RWPE2 (cell line): Measurements from ENCODE around the gene PRKCE.

ENCODE experiments used
- ATAC-seq: fragments of 200-7000 bp; cut with Tn5 transposase; 3 replicates; pipeline ENCODE4 v1.9.1; 2021; ENCODE audit warnings: low read depth
- DNase-seq: peaks from one replicate; pipeline ENCODE4 v3.0.0-alpha.2; 2020; ENCODE audit warnings: low spot score
- H3K27ac ChIP-seq: fragments of 450-650 bp; 2 replicates; pipeline ENCODE4 v1.5.1; 2017; ENCODE audit warnings: mild to moderate bottlenecking; ENCODE audit not compliant: poor library complexity, severe bottlenecking
- H3K27me3 ChIP-seq: fragments of 250-450 bp; sonication (Bioruptor Pico); 2 replicates; pipeline ENCODE4 v1.5.1; 2021; ENCODE audit warnings: mild to moderate bottlenecking, moderate library complexity; ENCODE audit not compliant: insufficient read depth, poor library complexity, severe bottlenecking
- H3K36me3 ChIP-seq: fragments of 250-450 bp; sonication (Bioruptor Pico); 2 replicates; pipeline ENCODE4 v1.5.1; 2020; ENCODE audit warnings: low read depth, mild to moderate bottlenecking, moderate library complexity
- H3K4me1 ChIP-seq: fragments of 250-450 bp; sonication (Bioruptor Pico); 2 replicates; pipeline ENCODE4 v1.5.1; 2021; ENCODE audit warnings: mild to moderate bottlenecking, moderate library complexity; ENCODE audit not compliant: insufficient read depth, poor library complexity, severe bottlenecking
- H3K4me3 ChIP-seq: fragments of 250-450 bp; sonication (Bioruptor Pico); 2 replicates; pipeline ENCODE4 v1.5.1; 2021; ENCODE audit warnings: mild to moderate bottlenecking, moderate library complexity; ENCODE audit not compliant: severe bottlenecking
- H3K9me3 ChIP-seq: fragments of 250-450 bp; sonication (Bioruptor Pico); 2 replicates; pipeline ENCODE4 v1.5.1; 2021; ENCODE audit warnings: mild to moderate bottlenecking, moderate library complexity; ENCODE audit not compliant: severe bottlenecking
- CTCF ChIP-seq: fragments of 450-650 bp; IDR thresholded peaks from one replicate; pipeline ENCODE4 v1.5.1; 2017; ENCODE audit warnings: mild to moderate bottlenecking, moderate library complexity; ENCODE audit not compliant: poor library complexity, severe bottlenecking

Gene PRKCE

GRCh38 chr2:45654250-45654649, 2.8 kb downstream of the PRKCE start:
- ATAC-seq (no peak), DNase-seq (no peak)
- no peak for TF ChIP-seq CTCF
- Histone ChIP-seq H3K9me3 (no peaks in the 10 kb centered on the region), H3K4me3 (no peak overlapping the region), H3K27me3 (no peaks in the 10 kb centered on the region), H3K36me3 (no peaks in the 10 kb centered on the region), H3K4me1 (peaks cover 3% of the 10 kb centered on the region), H3K27ac (no peak overlapping the region)

DNA sequence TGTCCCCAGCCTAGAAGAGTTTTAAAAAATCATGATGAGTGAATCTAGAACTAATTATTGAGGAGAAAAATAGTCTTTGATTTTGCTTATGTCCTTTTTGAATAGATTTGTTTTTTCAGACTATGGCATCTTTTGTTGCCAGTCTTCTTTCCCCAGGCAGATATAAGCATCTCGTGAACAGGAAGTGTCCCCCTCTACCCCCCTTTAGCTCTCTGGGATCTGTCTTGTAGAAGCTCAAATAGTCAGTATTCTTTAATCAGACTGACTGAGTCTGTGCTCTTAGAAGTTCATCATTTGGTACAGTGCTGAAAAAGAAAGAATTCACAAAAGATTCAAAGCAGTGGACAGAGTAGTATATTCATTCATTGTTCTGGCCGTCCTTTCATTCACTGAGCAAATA, 10.4 kb downstream of the PRKCE start:
- TF ChIP-seq CTCF: no peak

GRCh38 chr2:45664635-45665261, 13.3 kb downstream of the PRKCE start:
- H3K36me3 ChIP-seq: no peaks in the 10 kb centered on the region
- no peaks in the 10 kb centered on the region for H3K27me3 ChIP-seq
- H3K27ac ChIP-seq: no peak overlapping the region
- ATAC-seq (no peak), DNase-seq (no peak)
- TF ChIP-seq CTCF: no peak
- no peak overlapping the region for H3K4me3 ChIP-seq
- no peaks in the 10 kb centered on the region for H3K9me3 ChIP-seq
- no peaks in the 10 kb centered on the region for H3K4me1 ChIP-seq

More for the DNA sequence above, 10.4 kb downstream of the PRKCE start:
- H3K4me1 ChIP-seq: no peaks in the 10 kb centered on the region
- no peak overlapping the region for H3K27ac ChIP-seq
- no peak overlapping the region for H3K4me3 ChIP-seq
- H3K9me3 ChIP-seq: no peaks in the 10 kb centered on the region
- ATAC-seq (no peak), DNase-seq (no peak)
- no peaks in the 10 kb centered on the region for H3K27me3 ChIP-seq
- no peaks in the 10 kb centered on the region for H3K36me3 ChIP-seq

DNA sequence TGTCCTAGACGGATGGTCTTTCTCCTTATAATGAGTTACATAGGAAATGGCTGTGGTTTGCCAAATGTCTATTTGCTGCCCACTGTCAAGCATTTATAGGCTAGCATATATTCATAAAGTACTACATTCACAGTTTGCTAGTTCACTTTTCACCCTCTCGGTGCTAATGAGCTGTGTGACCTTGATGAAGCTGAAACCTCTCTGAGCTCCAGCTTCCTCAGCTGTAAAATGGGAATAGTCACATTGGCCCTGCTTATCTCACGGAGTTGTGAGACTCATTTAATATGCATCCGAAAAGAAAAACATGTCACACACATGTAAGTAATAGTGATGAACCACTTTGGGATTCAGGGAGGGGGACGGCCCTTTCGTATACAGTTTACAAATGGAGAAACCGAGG, 17.0 kb downstream of the PRKCE start:
- no peaks in the 10 kb centered on the region for H3K27me3 ChIP-seq
- H3K4me3 ChIP-seq: no peak overlapping the region
- H3K27ac ChIP-seq: no peak overlapping the region
- TF ChIP-seq CTCF: no peak
- no peaks in the 10 kb centered on the region for H3K4me1 ChIP-seq
- no peaks in the 10 kb centered on the region for H3K36me3 ChIP-seq
- ATAC-seq (no peak), DNase-seq (no peak)
- no peaks in the 10 kb centered on the region for H3K9me3 ChIP-seq

DNA sequence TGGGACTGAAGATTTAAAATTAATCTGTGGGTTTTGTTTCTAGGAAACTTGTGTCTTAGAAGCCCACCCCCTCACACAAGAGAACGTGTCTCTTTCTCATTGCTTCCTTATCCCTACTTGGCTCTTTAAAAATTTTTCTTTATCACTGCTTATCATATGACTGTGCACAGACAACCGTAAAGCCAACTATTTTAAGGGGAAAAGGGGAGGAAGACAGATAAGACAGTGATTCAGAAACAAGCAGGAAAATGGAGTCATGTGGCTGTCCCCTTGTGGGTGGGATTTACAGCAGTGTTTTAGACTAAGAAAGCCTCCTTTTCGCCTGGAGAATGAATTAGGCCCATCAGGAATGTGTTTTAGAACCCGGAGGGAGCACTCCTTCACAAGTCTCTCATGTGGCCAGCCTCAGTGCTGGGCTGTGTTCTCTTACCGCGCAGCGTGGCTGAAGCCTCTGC, 17.6 kb downstream of the PRKCE start:
- no peak for DNase-seq
- no peaks in the 10 kb centered on the region for H3K9me3 ChIP-seq
- H3K36me3 ChIP-seq: no peaks in the 10 kb centered on the region
- TF ChIP-seq CTCF: no peak
- no peak overlapping the region for H3K27ac ChIP-seq
- no peak for ATAC-seq
- no peaks in the 10 kb centered on the region for H3K27me3 ChIP-seq
- H3K4me3 ChIP-seq: no peak overlapping the region
- H3K4me1 ChIP-seq: no peaks in the 10 kb centered on the region
